NCI-H2196 (cell line): Measurements from ENCODE around the gene TPO.

Experiments used
- DNase-seq: peaks from one replicate; lab custom pipeline; 2025; ENCODE audit not compliant: unreplicated experiment; lab: John Stamatoyannopoulos, UW

The TPO gene

DNA sequence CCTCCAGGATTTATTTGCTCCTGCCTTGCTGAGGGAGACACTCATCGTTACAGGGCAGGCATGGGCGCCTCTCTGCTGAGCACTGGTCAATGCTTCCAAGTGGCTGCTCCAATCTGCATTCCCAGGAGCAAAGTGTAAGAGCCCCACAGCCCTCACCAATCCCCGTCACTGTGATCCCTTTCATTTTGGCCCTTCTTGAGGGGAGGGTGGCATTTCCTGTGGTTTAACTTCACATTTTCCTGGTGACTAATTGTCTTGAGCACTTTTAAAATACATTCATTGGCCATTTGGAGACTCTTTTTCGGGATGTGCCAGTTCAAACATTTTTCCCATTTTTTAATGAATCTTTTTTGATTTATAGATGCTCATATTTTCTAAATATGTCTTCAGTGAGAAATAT is 33.0 kb downstream of the TPO start:
- no peak for DNase-seq

DNA sequence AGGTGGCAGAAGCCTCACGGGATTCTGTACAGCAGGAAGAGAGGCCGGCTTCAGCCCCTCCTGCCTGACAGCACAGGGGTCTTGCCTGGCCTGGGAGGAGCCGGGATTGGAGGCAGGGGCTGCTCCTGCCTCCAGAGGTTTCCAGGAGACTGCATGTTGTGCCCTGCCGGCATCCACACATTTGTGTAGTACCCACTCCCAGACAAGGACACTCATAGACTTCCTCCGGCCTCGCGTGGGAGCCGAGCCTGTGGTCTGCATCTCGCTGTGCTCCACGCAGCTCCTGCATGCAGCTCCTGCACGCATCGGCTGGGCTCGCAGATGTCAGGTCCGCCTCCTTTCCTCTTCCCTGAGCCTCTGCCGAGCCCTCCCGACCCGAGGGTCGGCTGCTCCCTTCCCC is 34.7 kb downstream of the TPO start:
- DNase-seq = no peak

DNA sequence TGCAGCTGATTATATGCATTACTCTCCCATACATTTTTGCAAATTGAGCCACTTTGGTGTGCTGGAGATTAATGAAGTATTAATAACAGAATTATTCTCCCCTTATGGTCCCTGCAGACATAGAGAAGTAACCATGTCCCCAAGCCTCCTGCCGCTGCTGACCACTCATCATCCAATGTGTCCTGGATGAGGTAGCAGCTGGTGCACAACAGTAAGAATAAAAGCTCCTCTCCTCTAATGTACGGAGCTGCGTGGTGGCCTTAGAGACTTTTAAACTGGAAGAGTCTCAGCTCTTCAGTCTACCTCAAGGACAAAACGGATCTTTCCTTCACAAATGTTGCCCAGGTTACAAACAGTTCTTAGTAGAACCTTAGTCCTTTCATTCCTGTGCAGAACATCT is 37.7 kb downstream of the TPO start:
- DNase-seq = no peak

DNA sequence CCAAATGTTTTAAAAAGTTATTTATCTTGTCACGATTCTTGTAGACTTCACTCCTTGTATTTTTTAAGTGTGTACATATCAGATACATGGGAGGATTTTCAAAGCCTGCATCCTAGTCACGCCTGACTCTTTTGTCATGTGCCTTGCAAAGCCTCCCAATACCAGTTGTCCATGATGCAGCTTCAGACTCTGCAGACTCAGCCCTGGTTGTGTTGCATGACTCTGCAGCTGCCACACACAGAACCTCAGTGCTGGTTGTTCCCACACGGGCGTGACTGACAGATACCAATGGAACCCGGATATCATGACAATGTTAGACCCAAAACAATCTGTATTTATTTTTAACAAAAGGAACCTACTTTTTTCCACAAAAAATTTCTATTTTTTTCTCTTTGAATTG is 38.2 kb downstream of the TPO start:
- no peak for DNase-seq

DNA sequence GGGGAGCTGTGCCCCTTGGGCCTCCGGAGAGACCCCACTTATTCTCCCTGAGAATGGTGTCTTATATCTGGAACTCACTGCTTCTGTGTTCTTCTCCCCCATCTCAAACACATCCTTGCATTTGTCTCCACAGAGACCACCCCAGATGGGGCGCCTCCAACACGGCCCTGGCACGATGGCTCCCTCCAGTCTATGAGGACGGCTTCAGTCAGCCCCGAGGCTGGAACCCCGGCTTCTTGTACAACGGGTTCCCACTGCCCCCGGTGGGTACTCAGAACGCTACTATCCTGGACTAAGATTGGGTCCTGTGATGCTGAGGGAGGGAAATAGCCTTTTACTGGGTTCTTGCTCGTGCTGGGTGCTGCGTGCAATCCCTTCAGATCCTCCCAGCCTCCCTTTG is 40.3 kb downstream of the TPO start:
- no peak for DNase-seq

DNA sequence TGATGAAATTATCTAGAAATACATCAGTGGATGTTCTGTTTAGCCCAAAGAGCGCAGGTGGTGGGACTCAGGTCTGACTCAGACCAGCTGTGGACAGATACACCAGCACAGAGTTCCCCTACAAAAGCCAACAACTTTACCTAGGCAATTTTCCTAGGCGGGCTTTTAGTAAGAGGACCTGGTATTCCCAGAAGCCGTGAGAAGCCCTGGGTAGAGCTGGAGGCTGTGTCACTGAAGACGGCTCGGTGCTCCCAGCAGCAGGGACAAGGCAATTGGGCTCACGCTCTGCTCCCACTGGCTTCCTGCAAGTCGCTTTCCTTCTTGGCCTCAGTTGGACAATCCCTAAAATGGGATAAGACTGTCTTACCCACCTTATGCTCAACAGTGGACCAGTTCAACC is 41.1 kb downstream of the TPO start:
- no peak for DNase-seq

DNA sequence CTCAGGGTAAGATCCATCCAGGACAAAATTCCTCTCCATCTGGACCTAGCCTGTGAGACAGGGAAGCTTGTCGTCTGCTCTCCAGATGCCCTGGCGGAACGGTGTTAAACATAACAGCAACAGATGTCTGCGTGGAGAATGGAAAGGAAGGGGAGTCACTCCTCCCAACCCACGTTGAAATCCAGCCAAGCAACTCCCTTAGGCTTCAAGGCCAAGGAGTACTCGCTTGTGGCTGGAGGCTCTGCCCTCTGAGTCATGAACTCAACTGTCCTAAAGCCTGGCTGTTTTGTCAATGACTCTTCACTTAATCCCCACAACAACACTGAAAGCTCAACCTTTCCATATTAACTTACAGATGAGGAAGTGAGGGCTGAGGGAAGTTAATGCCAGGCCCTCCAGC is 42.2 kb downstream of the TPO start:
- no peak for DNase-seq

DNA sequence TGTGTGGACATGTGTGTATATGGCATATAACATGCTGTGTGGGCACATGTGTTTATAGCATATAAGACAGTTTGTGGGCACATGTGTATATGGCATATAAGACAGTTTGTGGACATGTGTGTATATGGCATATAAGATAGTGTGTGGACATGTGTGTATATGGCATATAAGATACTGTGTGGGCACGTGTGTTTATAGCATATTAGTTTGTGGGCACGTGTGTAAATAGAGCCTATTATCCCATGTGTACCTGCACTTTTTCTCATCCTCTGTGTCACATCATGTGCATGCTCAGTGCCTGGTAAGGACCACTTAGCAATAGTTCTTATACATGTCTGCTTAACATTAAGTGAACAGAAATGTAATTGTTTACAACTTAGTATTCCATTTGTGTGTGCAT is 45.2 kb downstream of the TPO start:
- DNase-seq = no peak

DNA sequence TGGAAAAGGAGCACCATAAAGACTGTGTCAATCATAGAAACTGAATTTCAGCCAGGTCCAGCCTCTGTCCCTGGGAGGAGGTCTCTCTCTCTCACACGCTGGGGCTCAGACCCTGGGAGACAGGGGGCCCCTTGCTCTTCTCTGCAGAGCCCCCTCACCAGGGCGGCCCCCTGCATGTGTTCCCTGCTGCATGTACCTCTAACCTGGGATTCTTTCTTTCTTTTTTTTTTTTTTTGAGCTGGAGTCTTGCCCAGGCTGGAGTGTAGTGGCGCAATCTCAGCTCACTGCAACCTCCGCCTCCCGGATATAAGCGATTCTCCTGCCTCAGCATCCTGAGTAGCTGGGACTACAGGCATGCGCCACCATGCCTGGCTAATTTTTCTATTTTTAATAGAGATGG is 46.5 kb downstream of the TPO start:
- no peak for DNase-seq

DNA sequence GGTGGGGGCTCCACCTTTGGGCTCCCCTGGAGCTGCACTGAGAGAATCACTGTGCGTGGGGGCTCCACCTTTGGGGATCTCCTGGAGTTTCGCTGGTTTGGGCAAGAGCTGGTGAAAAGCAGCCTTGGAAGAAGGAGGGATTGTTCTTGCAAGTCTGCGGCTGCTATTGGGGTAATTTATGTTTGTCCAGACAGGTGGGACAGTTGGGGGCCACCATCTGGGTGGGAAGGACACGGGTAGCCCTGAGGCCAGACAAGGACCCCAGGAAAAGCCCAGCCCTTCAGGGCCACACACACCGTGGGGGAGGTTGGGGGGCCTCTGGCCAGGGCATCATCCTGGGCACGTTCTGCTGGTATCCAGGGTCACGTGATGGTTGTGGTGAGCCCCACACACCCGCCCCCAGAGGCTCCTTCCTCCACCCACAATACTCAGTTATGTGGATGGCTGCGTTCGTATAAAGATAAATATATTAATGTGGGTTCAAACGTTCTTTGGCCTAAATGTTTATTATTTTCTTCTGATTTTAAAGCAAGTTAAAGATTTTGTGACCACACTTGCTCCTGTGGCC is 47.7 kb downstream of the TPO start:
- DNase-seq = no peak

DNA sequence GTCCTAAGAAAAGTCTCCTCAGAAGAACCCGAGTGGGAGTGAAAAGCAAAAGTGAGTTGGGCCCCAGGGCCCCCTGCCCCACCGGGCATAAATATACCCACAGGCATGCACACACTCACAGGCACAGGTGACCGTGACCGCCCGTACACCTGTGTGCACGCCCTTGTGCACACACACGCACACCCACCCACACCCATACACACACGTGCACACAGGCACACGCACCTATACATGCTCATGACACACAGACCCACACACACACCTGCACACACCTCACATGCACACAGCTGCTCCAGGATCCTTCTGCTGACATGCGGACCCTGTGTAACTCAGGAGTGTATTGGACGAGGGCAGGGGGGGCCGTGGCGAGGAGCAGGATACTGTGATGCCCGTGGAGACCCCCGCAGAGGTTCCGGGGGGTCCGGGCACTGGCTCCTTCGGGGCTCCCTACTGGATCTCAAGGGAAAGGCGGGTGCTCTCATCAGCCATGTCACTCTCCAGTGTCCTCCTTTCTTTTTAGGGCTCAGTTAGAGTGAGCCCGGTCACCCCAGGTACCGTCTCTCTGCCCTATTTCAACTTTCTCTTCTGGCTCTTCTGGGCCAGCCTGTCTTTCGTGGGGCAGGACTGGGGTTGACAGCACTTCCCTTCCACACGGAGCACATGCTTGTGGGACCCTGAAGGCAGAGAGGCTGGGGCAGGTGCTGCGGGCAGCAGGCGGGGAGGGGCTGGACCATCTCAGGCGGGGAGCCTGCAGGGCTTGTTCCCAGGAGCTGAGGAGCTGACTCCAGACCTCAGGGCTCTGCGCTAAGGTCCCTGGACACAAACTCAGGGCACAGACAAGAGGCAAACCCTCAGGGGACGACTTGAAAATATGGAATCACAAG is 48.5 kb downstream of the TPO start:
- no peak for DNase-seq

DNA sequence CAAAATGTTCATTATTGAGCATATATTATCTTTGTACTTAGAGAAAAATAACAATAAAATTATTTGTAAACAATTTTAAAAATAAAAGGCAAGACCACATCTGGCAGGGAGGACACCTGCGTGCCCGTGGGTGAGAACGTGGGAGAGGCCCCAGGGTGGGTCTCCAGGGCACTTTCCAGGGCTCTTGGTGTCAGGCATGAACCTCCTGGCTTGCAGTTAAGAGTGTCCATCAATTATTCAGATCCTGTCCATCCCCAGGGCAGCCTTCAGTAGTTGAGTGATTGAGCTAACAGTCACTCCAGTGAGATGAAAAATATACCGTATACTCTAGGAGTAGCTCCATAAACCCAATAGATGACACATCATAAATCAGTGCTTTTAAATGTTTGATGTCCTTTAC is 49.7 kb downstream of the TPO start:
- DNase-seq = no peak

DNA sequence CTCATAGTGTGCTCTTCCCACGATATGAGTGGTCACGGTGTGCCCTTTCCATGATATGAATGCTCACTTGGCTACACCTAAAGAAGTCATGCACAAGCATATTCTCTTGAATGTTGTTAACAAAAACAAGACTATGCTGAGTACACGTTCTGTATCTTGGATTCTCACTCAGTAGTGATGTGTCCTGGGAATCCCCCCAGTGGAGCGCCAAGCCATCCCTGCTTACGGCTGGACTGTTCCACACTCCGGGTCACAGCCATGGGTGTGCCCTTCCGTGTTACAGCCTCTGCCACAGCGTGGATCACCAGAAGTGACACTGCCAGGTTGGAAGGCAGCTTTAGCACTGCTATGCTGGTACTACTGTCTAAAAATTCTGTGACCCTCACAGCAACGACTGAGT is 59.1 kb downstream of the TPO start:
- DNase-seq = no peak

DNA sequence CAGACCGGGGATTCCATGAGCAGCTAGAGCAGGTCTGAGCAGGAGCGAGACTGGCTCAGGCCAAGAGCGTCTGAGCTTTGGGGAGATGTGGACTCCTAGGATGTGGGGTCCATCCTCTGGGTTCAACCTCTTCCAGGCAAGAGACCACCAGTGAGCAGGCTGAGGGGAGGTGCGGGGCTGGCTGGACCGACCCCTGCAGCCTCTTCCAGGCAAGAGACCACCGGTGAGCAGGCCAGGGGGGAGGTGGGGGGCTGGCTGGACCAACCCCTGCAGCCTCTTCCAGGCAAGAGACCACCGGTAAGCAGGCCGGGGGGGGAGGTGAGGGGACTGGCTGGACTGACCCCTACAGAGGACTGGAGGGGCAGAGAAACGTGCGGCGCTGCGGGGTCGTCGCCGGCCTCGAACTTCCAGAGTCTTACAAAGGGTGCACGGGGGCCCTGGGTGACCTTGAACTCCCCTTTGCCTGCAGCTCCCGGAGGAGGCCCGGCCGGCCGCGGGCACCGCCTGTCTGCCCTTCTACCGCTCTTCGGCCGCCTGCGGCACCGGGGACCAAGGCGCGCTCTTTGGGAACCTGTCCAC is 63.4 kb downstream of the TPO start:
- DNase-seq = no peak

DNA sequence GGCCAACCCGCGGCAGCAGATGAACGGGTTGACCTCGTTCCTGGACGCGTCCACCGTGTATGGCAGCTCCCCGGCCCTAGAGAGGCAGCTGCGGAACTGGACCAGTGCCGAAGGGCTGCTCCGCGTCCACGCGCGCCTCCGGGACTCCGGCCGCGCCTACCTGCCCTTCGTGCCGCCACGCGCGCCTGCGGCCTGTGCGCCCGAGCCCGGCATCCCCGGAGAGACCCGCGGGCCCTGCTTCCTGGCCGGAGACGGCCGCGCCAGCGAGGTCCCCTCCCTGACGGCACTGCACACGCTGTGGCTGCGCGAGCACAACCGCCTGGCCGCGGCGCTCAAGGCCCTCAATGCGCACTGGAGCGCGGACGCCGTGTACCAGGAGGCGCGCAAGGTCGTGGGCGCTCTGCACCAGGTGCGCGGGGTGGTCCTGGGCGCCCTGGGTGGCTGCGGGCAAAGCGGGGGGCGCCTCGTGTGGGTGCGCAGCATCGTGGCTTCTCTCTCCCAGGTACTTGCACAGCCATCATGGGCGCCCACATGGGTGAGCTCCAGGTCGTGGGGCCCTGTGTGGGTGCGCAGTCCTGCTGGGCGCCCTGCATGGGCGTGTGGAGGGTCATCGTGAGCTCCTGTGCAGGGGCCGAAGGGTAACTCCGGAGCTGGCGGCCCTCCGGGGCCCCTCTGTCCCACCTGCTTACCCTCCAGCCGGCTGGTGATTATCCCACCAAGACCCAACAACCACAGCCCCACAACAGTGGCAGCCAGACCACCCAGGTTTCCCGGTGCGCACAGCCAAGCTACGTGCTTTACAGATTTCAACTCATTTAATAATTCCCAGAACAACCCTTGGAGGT is 64.2 kb downstream of the TPO start:
- no peak for DNase-seq

DNA sequence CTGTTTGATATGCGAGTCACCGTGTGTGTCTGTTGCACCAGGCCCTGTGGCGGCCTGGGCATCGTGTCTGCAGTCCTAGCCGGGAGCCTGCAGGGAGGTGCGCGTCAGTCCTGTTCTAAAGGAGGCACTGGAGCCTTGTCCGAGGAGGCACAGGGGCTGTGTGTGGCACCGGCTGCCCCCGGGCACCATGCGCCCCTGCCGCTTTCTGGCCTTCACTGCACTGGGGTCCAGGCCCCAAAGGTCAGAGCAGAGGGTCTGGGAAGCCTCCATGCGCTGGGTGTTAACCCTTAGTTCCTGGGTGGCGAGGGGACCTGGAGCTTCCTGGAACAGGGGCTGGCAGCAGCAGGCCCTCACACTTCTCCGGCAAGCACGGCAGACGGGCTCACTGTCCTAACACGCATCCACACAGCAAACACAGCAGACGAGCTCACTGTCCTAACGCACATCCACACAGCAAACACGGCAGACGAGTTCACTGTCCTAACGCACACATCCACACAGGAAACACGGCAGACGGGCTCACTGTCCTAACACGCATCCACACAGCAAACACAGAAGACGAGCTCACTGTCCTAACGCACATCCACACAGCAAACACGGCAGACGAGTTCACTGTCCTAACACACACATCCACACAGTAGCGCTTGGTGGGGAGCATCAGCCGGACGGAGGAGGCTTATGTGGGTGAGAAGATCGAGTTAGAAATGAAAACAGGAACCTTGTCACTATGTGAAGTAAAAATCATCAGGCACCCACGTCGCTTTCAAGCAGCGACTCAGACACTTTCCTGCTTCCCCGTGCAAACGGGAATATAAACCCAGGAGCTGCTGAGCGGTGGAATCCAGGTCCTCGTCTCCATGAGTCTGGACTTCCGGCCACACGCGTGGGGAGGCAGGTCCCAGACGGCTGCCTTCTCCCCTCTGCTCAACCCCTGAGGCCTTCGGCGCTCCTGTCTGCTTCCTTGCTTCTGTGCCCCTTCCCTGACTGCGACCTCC is 65.3 kb downstream of the TPO start:
- no peak for DNase-seq

DNA sequence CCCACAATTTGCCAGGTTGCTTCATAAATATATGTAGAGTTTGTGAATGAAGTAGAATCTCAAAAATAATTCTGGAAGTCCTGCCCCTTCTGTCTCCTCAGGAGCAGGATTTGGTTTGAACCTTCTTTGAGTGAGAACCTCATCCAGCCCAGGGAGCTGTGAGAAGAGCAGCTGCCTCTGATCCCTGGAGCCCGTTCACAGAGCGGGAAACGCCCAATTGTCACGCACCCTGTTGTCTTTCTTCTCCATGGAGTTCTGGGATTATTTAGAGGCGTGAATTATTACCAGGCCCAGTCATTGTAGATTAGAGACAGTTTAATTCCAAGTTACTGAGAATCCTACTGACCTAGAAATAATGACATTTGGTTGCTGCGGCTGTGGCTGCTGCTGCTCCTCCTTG is 66.1 kb downstream of the TPO start:
- DNase-seq = no peak

DNA sequence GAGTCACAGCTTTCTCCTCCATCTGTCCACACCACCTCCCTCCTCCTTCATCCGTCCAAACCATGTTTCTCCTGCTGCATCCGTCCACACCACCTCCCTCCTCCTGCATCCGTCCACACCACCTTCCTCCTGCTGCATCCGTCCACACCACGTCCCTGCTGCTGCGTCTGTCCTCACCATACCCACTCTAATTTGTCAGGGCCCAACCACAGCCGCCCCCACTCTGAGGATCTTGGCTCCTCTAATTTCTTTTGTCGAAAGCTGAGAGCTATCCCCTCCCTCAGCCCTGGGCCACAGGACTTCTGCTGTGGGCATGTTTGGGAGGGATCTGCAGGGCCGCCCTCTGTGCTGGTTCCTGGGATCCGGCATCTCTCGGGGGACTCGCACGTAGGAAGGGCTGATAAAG is 67.4 kb downstream of the TPO start:
- no peak for DNase-seq

DNA sequence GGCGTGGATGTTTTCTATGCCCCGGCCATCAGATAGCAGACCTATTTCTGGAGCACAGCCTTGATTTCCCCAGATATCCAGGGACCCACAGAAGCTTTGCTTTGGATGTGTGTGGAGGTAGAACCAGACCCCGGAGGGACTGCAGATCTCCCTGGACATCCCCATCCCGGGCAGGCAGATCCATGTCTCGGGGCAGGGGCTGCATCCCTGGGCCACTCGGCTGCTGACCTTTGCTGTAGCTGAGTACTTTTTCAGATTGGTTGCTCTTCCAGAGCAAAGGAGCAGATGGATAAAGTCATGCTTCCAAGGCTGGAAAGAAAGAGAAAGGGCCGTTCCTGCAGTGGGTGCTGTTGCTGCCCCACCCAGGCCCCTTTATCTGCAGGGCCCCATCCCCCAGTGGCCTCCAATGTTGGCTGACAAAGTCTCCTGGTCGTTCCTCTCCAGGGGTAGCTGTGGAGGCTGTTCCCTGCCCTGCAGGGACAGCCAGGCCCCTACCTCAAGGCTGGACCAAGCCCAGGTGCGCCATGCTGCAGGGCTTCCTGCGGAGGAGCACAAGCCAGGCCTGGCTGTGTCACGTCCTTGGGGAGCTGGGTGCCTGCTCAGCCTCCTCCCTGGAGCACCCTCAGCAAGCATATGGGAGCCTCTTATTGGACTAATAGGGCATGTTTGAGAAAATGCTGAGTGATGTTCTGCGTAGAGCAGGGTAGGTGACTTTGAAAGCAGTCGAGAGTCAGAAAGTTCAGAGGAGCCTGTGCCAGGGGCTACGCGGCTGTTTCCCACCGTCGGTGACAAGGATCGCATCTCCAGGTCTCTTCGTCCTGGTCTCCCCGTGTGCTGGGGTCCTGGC is 68.4 kb downstream of the TPO start:
- DNase-seq = no peak

DNA sequence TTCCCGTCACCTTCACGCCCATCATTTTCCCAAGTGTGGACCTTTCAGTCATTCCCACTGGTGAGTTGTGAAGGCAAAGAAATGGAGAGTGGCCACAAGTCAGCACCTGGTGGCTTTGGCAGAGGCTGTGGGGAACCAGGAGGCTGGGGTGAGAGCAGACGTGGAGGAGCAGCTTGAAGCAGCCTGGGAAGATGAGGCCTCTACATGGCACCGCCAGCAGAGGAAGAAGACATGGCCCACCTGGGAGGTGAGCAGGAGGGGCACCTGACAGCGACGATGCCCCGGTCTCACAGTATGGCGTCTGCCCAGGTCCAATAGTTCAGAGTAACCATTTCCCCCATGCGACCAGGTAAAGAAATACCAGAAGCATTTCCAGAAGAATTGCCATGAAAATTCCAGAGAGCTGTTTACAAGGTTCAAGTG is 69.0 kb downstream of the TPO start:
- DNase-seq = no peak
